HepG2 (cell line): ENCODE results near the gene SRSF10. TPM values are rescaled to one million over a fixed set of nuclear protein-coding genes. Genes with fewer than 3 reads are reported as not detected.

ENCODE experiments used
- ATAC-seq: fragments of 200-7000 bp; cut with Tn5 transposase; 3 replicates; pipeline ENCODE4 v1.9.1; 2020; ENCODE audit warnings: mild to moderate bottlenecking, moderate library complexity
- BruUV-seq: library from RNA; stranded (reverse); fragments of 400-500 nt; replicated peaks from 2 replicates; lab custom pipeline; 2021; lab: Mats Ljungman, UMichigan
- CTCF ChIA-PET: fragments of 300-600 bp; formaldehyde crosslinking; extraction: SDS; loops from one replicate; lab custom pipeline; 2021; ENCODE audit warnings: low total read pairs, inconsistent platforms, low intra/inter-chr PET ratio; lab: Yijun Ruan, JAX
- POLR2A ChIA-PET: fragments of 350-600 bp; sonication (Branson Sonifier 250); formaldehyde crosslinking; loops from one replicate; lab custom pipeline; 2020; ENCODE audit warnings: antibody characterized with exemption, inconsistent platforms; lab: Yijun Ruan, JAX
- DNase-seq: peaks from one replicate; pipeline ENCODE4 v3.0.0-alpha.2; 2015; ENCODE audit warnings: low spot score
- FAIRE-seq: peaks from 3 replicates; lab custom pipeline; 2011; peaks lifted over from hg19 to GRCh38; lab: Jason Lieb, UNC
- H2AFZ ChIP-seq: one replicate; pipeline ENCODE4 v1.6.1; 2011; ENCODE audit warnings: low read length, inconsistent platforms
- H3K27ac ChIP-seq: fragments of 300-600 bp; 3 replicates; pipeline ENCODE4 v1.8.0; 2011; ENCODE audit warnings: mixed run types, mild to moderate bottlenecking, mixed read lengths, low read length, inconsistent platforms; ENCODE audit not compliant: insufficient read depth; ENCODE audit errors: extremely low read length
- H3K27me3 ChIP-seq, 2 experiments: fragments of 200-600 bp in 1 of 2; 2 replicates in 1 of 2; 3 replicates in 1 of 2; pipeline versions ENCODE4 v1.6.0 to v1.8.0; 2011; ENCODE audit warnings: low read length in 2 of 2, mild to moderate bottlenecking in 2 of 2, moderate library complexity in 2 of 2, inconsistent platforms in 1 of 2; ENCODE audit not compliant: insufficient read depth in 2 of 2, control insufficient read depth in 1 of 2
- H3K36me3 ChIP-seq, 2 experiments: fragments of 200-600 bp in 1 of 2; replicated peaks in 1 of 2; 2 replicates in 1 of 2; 3 replicates in 1 of 2; pipeline versions ENCODE4 v1.5.1 to v1.8.0; 2011; ENCODE audit warnings: low read length in 2 of 2, inconsistent platforms in 1 of 2; ENCODE audit not compliant: insufficient read depth in 2 of 2, control insufficient read depth in 1 of 2
- H3K4me1 ChIP-seq: 2 replicates; pipeline ENCODE4 v1.5.1; 2012; ENCODE audit warnings: low read length, inconsistent platforms; ENCODE audit not compliant: insufficient read depth
- H3K4me2 ChIP-seq: 2 replicates; pipeline ENCODE4 v1.6.0; 2011; ENCODE audit warnings: low read depth, low read length, inconsistent platforms
- H3K4me3 ChIP-seq, 3 experiments: fragments of 200-600 bp in 1 of 3; sonication (generic), shearing (Covaris generic) in 1 of 3; replicated peaks in 1 of 3; 2 replicates each; pipeline ENCODE4 v1.5.1; 2011 to 2016; ENCODE audit warnings: low read length in 3 of 3, inconsistent platforms in 2 of 3, low read depth in 2 of 3, mild to moderate bottlenecking in 2 of 3, control low read depth in 1 of 3, mixed read lengths in 1 of 3; ENCODE audit not compliant: insufficient read depth in 1 of 3
- H3K79me2 ChIP-seq: one replicate; pipeline ENCODE4 v1.6.1; 2011; ENCODE audit warnings: low read length, inconsistent platforms; ENCODE audit not compliant: insufficient read depth
- H3K9ac ChIP-seq: 2 replicates; pipeline ENCODE4 v1.6.0; 2011; ENCODE audit warnings: mild to moderate bottlenecking, low read depth, low read length, inconsistent platforms; ENCODE audit not compliant: insufficient read depth
- H3K9me3 ChIP-seq: 2 replicates; pipeline ENCODE4 v1.5.1; 2012; ENCODE audit warnings: mild to moderate bottlenecking, low read length
- H4K20me1 ChIP-seq: 2 replicates; pipeline ENCODE4 v1.6.0; 2011; ENCODE audit warnings: inconsistent platforms, mild to moderate bottlenecking, low read length, moderate library complexity; ENCODE audit not compliant: insufficient read depth
- MXI1 ChIP-seq: IDR thresholded peaks from 3 replicates; pipeline ENCODE4 v1.6.1; 2012; ENCODE audit warnings: low read depth, low read length, inconsistent platforms, borderline replicate concordance
- POLR2AphosphoS2 ChIP-seq: IDR thresholded peaks from 2 replicates; pipeline ENCODE4 v1.6.1; 2011; ENCODE audit warnings: low read depth, low read length, improper control_type of control experiment
- REST ChIP-seq, 2 experiments: IDR thresholded peaks; 2 replicates each; pipeline ENCODE4 v1.6.1; 2011 to 2012; ENCODE audit warnings: low read length in 2 of 2, borderline replicate concordance in 1 of 2, low read depth in 1 of 2, mild to moderate bottlenecking in 1 of 2, moderate library complexity in 1 of 2
- RFXAP ChIP-seq: sonication (generic); formaldehyde crosslinking; IDR thresholded peaks from 2 replicates; pipeline ENCODE4 v1.4.0; 2020; ENCODE audit warnings: missing genetic modification reagents, borderline replicate concordance
- YEATS2 ChIP-seq: sonication (generic); formaldehyde crosslinking; IDR thresholded peaks from 2 replicates; pipeline ENCODE4 v1.4.0; 2020; ENCODE audit warnings: missing genetic modification reagents, borderline replicate concordance
- WGBS: methylation state at CpG from one replicate; pipeline ENCODE4 v1.1.6; 2017; ENCODE audit warnings: low lambda C conversion rate; 5-methylcytosine and 5-hydroxymethylcytosine counted together
- in situ Hi-C: cut with HindIII; loops from 2 replicates; pipeline ENCODE4 v1.10.0; 2017; ENCODE audit warnings: low pct_unique_long_range_greater_than_20kb; ENCODE audit not compliant: extremely low pct_ligation_motif_present
- intact Hi-C: fragments of 100-400 bp; cut with micrococcal nuclease; formaldehyde crosslinking; loops from one replicate; pipeline ENCODE4 v1.10.0; 2022; ENCODE audit not compliant: unreplicated experiment
- polyA plus RNA-seq, 8 experiments: library from polyadenylated mRNA; depleted of rRNA in 3 of 8; stranded (reverse) in 7 of 8; unstranded in 1 of 8; fragments of >200 nt; fragmentation: Illumina TruSeq in 4 of 8; extraction: Trizol in 4 of 8; gene quantifications; 2 replicates each; pipeline versions ENCODE4 v1.2.1 to v1.2.3, GENCODE V29; 2011 to 2016; ENCODE audit warnings: low read depth in 4 of 8, missing spikeins in 1 of 8, mixed read lengths in 1 of 8; ENCODE audit not compliant: insufficient read depth in 1 of 8
- total RNA-seq, 5 experiments: library from RNA; depleted of rRNA; stranded (reverse); fragments of >200 nt; fragmentation: Illumina TruSeq; extraction: Trizol; gene quantifications; 2 replicates each; pipeline ENCODE4 v1.2.3, GENCODE V29; 2016; ENCODE audit warnings: low read depth in 1 of 5

The SRSF10 gene
- total and polyA plus RNA-seq, 2 of the 13 experiments (the other 11 are each of a cell fraction or from before 2014, with no cell fraction given): 126 to 186 TPM

GRCh38 chr1:23977187-23977853, 2.8 kb downstream of the SRSF10 start (continued):
- TF ChIP-seq REST (IDR thresholded peaks at IDR 0.05; ENCODE audit: borderline replicate concordance in 1 of 2, low read depth in 1 of 2, low read length in 2 of 2): no peak

GRCh38 chr1:23967871-23968270, 12.3 kb downstream of the SRSF10 start:
- no peak for ATAC-seq
- Histone ChIP-seq H3K79me2 (peaks cover 26% of the 10 kb centered on the region), H3K4me1 (no peaks in the 10 kb centered on the region), H2AFZ (no peak overlapping the region), H3K9ac (no peak overlapping the region), H3K27ac (no peak overlapping the region), H3K4me3 (no peak overlapping the region), H3K9me3 (no peaks in the 10 kb centered on the region), H3K4me2 (no peak overlapping the region), H3K27me3 (no peaks in the 10 kb centered on the region), H3K36me3 (peaks cover 6 to 24% of the 10 kb centered on the region in 2 experiments), H4K20me1 (peaks cover 14% of the 10 kb centered on the region; the same call in 1 of the 2 replicates)
- WGBS: 70% methylated on average over 2 of the region's 2 CpGs
- intact Hi-C loops: no loop called here
- CTCF ChIA-PET: no interaction called here
- no peak for FAIRE-seq
- DNase-seq: no peak
- in situ Hi-C loops: no loop called here
- TF ChIP-seq RFXAP (CRISPR knock-in tag) (no peak), YEATS2 (no peak), POLR2AphosphoS2 (peak; percentile 24; the same call in 1 of the 2 replicates), MXI1 (no peak)
- POLR2A ChIA-PET: interaction anchor here (0.8 to 1.5 kb wide), 6 partner anchors 9 to 142 kb away, joined by 3 to 5 read pairs (median 4); partner anchors contain the start of genes HMGCL and SRSF10
- BruUV-seq: no TSS peak
